ENCODE data around the gene OXT. TPM values are rescaled to one million over a fixed set of nuclear protein-coding genes. Genes with fewer than 3 reads are reported as not detected.
A peak's percentile ranks its signal among the peaks of the same experiment; 100 is the strongest.

The OXT gene
- total RNA-seq, 1 donor from 2014 or later = not detected

DNA sequence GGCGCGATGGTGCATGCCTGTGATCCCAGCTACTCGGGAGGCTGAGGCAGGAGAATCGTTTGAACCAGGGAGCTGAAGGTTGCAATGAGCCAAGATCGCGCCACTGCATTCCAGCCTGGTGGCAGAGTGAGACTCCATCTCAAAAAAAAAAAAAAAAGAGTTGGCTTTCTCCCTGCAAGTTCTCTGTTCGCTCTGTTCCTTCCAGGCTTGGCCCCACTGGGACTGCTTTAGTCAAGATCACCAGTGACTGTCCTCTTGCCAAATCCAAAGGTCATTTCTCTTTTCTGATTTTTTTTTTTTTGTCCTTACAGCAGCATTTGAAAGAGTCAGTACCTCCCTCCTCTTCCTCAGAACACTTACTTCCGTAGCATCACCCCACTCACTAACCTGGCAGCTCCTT is 38.8 kb upstream of the OXT start:
- no peak for DNase-seq (ENCODE audit: low read depth)
- H3K27me3 ChIP-seq (ENCODE audit: control insufficient read depth, insufficient read depth, low read length) = no peaks in the 10 kb centered on the region
- H3K36me3 ChIP-seq (ENCODE audit: control insufficient read depth, insufficient read depth, low read length) = no peaks in the 10 kb centered on the region
- no peak overlapping the region for H3K4me3 ChIP-seq (ENCODE audit: low read depth, low read length)
- TF ChIP-seq, protein P1, sequence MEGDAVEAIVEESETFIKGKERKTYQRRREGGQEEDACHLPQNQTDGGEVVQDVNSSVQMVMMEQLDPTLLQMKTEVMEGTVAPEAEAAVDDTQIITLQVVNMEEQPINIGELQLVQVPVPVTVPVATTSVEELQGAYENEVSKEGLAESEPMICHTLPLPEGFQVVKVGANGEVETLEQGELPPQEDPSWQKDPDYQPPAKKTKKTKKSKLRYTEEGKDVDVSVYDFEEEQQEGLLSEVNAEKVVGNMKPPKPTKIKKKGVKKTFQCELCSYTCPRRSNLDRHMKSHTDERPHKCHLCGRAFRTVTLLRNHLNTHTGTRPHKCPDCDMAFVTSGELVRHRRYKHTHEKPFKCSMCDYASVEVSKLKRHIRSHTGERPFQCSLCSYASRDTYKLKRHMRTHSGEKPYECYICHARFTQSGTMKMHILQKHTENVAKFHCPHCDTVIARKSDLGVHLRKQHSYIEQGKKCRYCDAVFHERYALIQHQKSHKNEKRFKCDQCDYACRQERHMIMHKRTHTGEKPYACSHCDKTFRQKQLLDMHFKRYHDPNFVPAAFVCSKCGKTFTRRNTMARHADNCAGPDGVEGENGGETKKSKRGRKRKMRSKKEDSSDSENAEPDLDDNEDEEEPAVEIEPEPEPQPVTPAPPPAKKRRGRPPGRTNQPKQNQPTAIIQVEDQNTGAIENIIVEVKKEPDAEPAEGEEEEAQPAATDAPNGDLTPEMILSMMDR (IDR thresholded peaks at IDR 0.05; ENCODE audit: insufficient read depth, low read length, poor library complexity, severe bottlenecking) = no peak

DNA sequence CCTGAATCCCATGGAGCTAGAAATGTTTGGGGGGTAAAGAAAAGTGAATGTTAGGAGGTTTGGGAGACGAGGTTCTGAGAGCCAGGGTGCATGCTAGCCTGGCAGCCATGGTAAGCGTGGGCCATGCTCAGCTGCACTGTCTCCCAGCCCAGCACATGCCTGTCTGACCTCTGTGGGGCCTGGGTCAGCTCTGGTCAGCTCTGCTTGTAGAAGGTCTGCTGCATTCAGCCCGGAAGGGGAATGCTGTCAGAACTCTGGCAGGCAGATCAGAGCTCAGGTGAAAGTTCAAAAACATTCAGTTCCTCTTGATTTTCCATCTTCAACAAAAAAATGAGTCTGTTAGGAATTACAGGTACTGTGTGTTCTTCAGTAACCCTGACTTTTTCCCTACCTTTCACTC is 33.8 kb upstream of the OXT start:
- TF ChIP-seq, protein P1 (IDR thresholded peaks at IDR 0.05; ENCODE audit: insufficient read depth, low read length, poor library complexity, severe bottlenecking) = no peak
- peaks cover 3% of the 10 kb centered on the region for H3K36me3 ChIP-seq (ENCODE audit: control insufficient read depth, insufficient read depth, low read length)
- H3K27me3 ChIP-seq (ENCODE audit: control insufficient read depth, insufficient read depth, low read length) = no peaks in the 10 kb centered on the region
- DNase-seq (ENCODE audit: low read depth) = no peak
- H3K4me3 ChIP-seq (ENCODE audit: low read depth, low read length) = no peak overlapping the region

DNA sequence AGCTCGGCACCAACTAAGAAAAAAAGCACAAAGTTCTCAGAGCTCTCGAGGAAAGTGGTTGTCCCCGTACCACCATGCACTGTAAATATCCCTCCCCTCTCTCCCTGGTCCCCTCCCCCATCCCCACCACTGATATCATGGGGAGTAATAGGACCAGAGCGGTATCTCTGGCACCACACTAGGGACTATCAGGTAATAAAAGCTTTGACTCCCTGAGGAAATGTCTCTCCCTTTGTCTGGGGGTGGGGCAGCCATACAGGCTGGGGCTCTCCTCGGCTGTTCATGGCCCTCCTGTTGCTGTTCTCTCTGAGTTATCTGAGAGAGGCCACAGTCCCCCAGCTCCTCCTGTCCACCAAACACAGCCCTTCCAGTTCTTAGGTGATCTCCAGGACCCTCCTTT is 33.0 kb upstream of the OXT start:
- H3K4me3 ChIP-seq (ENCODE audit: low read depth, low read length) = no peak overlapping the region
- no peaks in the 10 kb centered on the region for H3K27me3 ChIP-seq (ENCODE audit: control insufficient read depth, insufficient read depth, low read length)
- TF ChIP-seq, protein P1 (IDR thresholded peaks at IDR 0.05; ENCODE audit: insufficient read depth, low read length, poor library complexity, severe bottlenecking) = no peak
- DNase-seq (ENCODE audit: low read depth) = no peak
- peaks cover 3% of the 10 kb centered on the region for H3K36me3 ChIP-seq (ENCODE audit: control insufficient read depth, insufficient read depth, low read length)

DNA sequence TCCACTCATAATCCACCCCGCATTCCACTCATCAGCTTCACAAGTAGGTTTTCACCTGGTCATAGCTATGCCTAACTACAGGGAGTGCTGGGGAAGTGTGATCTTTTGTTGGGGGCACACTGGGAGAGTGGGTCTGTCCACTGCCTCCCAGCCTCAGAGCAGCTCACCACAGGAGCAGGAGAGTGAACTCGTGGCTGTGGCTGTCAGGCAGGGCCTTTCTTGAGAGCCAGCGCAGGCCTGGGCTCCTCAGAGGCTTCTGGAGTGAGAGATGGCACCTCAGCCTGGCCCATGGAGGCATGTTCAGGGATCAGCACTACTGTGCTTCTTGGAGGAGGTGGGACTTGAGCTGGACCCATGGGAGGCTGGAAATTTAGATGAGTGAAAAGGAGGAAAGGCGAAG is 32.0 kb upstream of the OXT start:
- no peak for DNase-seq (ENCODE audit: low read depth)
- Histone ChIP-seq H3K4me3 (ENCODE audit: low read depth, low read length) (no peak overlapping the region), H3K27me3 (ENCODE audit: control insufficient read depth, insufficient read depth, low read length) (no peaks in the 10 kb centered on the region), H3K36me3 (ENCODE audit: control insufficient read depth, insufficient read depth, low read length) (peaks cover 3% of the 10 kb centered on the region)
- TF ChIP-seq, protein P1 (IDR thresholded peaks at IDR 0.05; ENCODE audit: insufficient read depth, low read length, poor library complexity, severe bottlenecking) = no peak

DNA sequence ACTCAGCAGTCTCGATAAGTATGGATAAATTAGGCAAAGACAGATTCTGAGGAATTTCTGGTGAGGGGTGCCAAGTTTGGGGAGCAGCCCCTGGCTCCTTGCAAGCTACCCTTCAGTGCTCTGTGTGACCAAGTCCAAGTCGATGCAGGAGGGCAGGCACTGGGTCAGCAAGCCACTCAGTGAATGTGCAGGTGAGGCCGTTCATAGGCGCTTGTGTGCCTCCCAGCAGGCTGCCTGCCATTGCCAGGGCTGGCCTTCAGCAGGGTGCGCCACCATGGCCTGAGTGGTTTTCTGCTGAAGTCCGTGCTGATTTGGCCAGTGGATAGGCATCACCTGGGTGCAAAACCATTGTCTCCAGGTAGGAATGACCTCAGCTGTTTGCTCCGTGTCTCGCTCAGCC is 31.3 kb upstream of the OXT start:
- no peak for DNase-seq (ENCODE audit: low read depth)
- TF ChIP-seq, protein P1 (IDR thresholded peaks at IDR 0.05; ENCODE audit: insufficient read depth, low read length, poor library complexity, severe bottlenecking) = no peak
- Histone ChIP-seq H3K36me3 (ENCODE audit: control insufficient read depth, insufficient read depth, low read length) (peaks cover 3% of the 10 kb centered on the region), H3K4me3 (ENCODE audit: low read depth, low read length) (no peak overlapping the region), H3K27me3 (ENCODE audit: control insufficient read depth, insufficient read depth, low read length) (no peaks in the 10 kb centered on the region)

DNA sequence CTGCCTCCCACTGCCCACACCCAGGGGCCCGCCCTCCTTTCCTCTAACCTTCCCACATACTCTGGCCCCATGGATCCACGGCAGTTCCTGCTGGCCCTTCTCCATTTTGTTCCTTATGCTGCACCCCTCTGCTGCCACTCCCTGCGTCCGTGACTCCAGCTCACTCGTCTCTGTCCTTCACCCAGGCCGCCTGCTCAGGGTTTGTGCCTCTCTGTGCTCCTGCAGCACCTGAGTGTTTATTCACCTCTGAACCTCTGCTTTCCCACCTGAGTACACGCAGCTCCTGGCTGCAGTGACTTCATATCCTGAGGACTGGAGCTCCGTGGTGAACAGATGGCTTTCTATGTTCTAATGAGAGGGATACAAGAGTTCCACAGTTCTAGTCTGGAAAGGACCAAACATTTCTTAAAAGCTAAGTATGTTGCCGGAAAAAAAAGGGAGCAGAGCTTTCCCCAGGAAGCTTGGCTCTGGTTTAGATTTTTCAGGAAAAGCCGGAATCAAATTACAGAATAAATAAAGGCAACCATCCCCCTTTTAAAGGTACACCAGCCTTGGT is 29.5 kb upstream of the OXT start:
- TF ChIP-seq, protein P1 (IDR thresholded peaks at IDR 0.05; ENCODE audit: insufficient read depth, low read length, poor library complexity, severe bottlenecking) = no peak
- peaks cover 3% of the 10 kb centered on the region for H3K36me3 ChIP-seq (ENCODE audit: control insufficient read depth, insufficient read depth, low read length)
- DNase-seq (ENCODE audit: low read depth) = no peak
- H3K4me3 ChIP-seq (ENCODE audit: low read depth, low read length) = peak overlapping the region; percentile 25
- H3K27me3 ChIP-seq (ENCODE audit: control insufficient read depth, insufficient read depth, low read length) = no peaks in the 10 kb centered on the region

Data from kidney epithelial cell (primary cell).